Measurements from ENCODE around the gene SNX18.

SNX18 gene

GRCh38 chr5:54541823-54542783 is 24.5 kb downstream of the SNX18 start:
- DNase-seq (ENCODE audit: low read depth), result no peak

GRCh38 chr5:54544044-54544443 is 26.5 kb downstream of the SNX18 start:
- DNase-seq (ENCODE audit: low read depth), result no peak

- no peak for DNase-seq (ENCODE audit: low read depth)
These were observed 28.2 kb downstream of the SNX18 start for GRCh38 chr5:54545796-54546195.

DNA sequence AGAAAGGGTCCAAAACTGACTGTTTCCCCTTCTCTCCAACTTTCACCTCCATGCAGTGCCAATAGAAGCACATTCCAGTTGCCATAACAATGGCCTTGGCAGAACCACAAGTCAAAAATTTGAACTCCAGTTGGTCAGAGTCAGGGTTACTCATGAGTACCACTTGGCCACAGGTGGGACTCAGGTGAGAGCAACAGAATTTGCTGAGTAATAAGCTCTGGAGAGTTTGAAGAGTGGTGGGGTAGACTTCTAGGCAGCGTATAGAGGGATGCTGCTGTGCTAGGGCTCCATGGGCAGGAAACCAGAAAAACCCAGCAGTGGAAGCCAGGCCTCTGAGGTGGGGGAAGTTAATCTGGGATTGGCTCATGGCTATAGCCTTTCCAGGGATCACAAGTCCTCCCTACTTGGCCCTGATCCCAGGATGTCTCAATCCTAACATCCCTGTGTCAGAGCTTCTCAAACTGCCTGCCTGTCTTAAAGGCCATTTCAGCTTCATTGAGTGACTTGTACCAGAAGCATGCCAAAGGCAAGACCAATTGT is 30.2 kb downstream of the SNX18 start:
- no peak for DNase-seq (ENCODE audit: low read depth)

- DNase-seq (ENCODE audit: low read depth), result no peak
These were observed 31.0 kb downstream of the SNX18 start for GRCh38 chr5:54548565-54548964.

- no peak for DNase-seq (ENCODE audit: low read depth)
These were observed 33.7 kb downstream of the SNX18 start for GRCh38 chr5:54551292-54551691.

DNA sequence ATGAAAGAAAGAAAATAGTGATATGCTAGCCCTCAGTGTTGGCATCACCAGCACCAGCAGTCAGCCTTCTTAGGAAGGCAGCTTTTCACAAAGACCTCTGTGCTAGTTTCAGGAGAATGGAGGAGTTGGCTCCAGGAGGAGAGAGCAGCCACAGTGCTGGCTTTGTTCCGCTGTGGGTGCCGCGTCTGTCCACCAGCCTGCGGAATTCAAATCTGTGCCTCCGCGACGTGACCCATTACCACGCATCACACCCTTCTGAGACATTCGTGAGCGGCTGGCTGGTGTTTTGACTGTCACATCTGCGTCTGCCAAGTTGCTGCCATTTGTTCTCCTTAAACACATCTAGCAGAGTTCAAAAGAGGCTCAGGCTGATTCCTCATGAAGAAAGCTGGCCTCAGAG is 34.4 kb downstream of the SNX18 start:
- no peak for DNase-seq (ENCODE audit: low read depth)

DNA sequence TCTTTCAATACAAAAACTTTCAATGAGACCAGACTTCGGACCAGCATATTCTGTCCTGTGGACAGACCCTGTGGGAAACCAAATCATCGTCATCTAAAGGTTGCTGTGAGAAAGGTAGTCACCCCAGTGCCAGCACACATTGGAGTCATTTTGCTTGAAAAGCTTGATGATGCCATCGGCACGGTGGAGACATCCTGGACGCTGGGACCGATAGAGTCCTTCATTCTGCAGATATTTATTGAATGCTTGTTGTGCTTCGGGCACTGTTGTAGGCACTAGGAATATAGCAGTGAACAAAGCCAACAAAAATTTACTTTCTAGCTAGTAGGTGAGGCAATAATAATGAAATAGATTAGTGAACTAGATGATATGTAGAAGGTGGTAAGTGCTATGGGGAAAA is 34.9 kb downstream of the SNX18 start:
- no peak for DNase-seq (ENCODE audit: low read depth)

DNA sequence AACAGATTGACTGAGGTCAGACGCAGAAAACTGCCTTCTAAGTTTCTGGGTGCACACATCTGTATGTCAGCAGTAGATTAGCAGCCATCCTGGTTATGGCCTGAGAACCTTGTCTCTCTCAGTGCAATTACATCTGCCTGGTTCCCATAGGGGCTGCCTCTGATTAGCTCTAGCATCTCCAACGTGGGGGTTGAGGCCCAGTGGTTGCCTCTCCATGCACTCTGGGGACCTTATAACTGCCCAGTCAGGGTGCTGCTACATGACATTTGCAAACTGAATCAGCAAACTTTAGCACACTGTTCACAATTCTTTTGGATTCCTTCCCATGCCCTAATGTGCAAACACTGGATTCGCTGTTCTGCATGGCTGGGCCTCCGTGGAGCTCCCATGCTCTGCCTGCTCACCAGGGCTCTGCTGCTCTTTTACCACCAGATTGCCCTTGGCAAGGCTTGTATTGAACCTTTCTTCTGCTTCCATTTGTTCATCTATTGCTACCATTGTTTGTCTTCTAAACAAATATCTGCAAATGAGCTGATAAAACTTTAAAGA is 36.2 kb downstream of the SNX18 start:
- no peak for DNase-seq (ENCODE audit: low read depth)

DNA sequence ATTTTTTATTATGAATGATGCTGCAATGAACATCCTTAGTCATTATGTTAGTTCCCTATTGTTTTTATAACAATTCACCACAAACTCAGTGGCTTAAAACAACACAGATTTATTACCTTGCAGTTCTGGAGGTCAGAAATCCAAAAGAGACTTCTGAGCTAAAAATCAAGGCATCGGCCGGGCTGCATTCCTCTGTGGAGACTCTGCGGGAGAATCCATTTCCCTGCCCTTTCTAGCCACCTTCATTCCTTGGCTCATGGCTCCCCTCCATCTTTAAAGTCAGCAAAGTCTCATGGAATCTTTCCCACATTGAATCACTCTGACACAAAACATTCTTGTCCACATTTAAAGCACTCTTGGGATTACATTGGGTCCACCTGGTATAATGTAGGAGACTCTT is 38.6 kb downstream of the SNX18 start:
- no peak for DNase-seq (ENCODE audit: low read depth)

DNA sequence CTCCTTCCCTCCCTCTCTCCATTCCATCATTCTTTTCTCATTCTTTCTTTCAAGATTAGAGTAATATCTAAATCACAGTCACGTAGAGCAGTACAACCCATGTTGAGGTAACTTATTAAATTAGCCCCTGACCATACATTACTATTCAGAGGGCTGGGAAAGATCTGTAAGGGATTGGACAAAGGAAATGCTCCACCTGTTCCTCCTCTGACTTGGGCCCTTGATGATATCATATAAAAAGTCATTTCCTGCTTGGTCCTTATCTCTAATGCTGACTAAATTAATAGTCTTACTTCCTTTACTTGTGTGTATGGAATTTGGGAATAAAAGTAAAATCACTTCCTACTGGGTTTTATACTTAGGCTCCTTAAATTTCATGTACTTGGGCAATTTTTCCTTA is 40.8 kb downstream of the SNX18 start:
- no peak for DNase-seq (ENCODE audit: low read depth)

DNA sequence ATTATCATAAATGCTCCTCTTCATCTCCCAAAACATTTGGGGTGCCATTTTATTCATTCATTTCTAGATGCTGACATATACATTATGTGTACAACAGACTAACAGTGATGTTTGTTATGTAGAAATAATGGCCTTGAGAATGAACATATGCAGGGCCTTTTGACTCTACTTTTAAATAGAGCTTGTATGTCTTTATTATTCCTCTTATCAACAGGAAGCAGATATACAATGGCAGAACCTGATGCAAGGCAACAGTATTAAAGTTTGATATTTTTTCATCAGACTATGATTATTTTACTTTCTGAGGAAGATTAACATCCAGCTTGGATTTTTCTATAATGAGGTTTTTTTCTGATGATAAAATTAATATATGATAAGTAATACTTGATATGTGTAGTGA is 44.1 kb downstream of the SNX18 start:
- DNase-seq (ENCODE audit: low read depth), result no peak

- no peak for DNase-seq (ENCODE audit: low read depth)
These were observed 45.7 kb downstream of the SNX18 start for GRCh38 chr5:54563083-54563761.

- no peak for DNase-seq (ENCODE audit: low read depth)
These were observed 50.4 kb downstream of the SNX18 start for GRCh38 chr5:54567996-54568395.

DNA sequence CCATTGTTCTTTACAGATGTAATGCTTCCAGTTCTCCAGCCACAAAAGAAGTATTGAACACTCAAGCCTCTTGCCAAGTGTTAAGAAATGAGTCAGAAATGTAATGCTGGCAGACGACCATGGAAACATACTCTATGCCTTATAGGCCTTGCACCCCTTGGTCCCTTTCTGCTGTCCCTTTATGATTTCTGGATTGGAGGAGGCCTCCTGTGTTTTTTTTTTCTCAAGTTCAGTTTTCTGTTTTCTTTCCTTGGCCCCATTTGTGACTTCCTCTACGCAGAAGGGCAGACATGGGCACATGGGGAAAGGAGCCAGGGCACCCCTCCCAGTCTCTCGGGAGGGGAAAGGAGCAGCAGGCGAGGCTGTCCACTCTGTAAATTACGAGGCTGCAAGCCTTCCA is 53.4 kb downstream of the SNX18 start:
- no peak for DNase-seq (ENCODE audit: low read depth)

DNA sequence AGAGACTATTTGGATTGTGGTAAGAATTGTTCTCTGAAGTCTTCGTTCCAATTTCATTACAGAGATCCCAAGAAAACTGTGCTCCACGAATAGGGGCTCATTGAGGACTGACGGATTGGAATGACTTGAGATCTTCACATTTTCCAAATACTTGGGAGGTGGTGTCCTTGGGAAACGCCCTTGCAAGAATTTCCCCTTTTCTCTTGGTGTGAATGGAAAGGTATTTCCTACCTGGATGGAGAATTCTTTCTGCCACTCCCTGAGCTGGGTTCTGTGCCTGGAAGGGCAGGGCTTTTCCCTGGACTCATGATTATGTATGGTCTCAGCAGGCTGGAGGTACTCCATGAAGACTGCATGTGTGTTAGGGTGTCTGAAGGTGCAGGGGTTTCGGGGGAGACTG is 53.9 kb downstream of the SNX18 start:
- DNase-seq (ENCODE audit: low read depth), result no peak

- DNase-seq (ENCODE audit: low read depth), result no peak
These were observed 56.4 kb downstream of the SNX18 start for GRCh38 chr5:54573812-54574489.

DNA sequence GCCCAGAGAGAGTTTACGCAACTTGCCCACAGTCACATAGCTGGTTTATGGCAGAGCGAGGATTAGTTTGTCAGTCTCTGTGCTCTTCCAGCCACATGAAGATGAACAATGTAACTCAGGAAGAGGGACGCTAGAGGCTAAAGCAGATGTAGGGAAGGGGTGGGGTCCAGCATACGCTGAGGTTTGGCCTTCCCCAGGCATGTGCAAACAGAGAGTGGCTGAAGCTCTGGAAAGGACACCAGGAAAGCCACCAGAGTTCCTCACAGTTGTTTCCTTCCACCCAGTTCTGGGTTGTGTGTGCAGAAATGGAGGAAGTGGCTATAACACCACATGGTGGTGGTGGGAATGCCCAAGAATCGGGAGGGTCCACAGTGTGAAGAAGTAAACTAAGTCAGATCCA is 60.0 kb downstream of the SNX18 start:
- no peak for DNase-seq (ENCODE audit: low read depth)

DNA sequence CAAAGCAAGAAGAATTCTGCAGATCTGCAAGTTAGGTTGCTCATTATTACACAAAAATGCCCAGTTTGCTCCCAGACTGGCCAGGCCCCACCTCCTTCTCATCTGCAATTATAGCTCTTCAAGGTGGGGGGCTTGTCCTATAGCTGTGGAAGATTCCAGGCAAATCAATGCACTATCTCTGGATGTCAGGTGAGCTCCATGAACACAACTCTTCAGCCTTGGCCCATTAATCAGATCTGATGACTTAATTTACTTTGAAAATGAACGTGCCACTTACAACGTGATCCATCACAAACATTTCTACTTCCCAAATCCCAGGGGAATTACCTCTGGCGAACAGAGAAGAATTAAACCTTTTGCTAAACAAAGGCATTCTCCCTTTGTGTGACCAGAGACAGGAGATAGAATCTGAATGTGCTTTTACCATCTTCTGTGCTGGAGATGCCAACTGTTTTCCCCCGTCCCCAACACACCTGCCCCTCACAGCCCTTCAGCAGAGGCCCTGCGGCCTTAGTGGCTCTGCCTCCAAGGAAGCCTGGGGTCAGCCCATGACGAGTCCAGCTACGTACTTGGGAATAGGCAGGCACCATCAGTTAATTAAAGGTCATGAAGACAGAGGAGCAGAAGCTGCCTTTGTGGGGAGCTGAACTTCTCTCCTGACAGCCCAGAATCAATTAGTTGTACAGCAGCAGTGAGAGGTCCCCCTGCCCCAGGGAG is 60.5 kb downstream of the SNX18 start:
- no peak for DNase-seq (ENCODE audit: low read depth)

GRCh38 chr5:54579591-54580295 is 62.2 kb downstream of the SNX18 start:
- no peak for DNase-seq (ENCODE audit: low read depth)

Measured in activated T-cell treated with anti-CD3 and anti-CD28 coated beads for 48 hours (primary cell).